ENCODE data around the gene HMGCS2.

The HMGCS2 gene

DNA sequence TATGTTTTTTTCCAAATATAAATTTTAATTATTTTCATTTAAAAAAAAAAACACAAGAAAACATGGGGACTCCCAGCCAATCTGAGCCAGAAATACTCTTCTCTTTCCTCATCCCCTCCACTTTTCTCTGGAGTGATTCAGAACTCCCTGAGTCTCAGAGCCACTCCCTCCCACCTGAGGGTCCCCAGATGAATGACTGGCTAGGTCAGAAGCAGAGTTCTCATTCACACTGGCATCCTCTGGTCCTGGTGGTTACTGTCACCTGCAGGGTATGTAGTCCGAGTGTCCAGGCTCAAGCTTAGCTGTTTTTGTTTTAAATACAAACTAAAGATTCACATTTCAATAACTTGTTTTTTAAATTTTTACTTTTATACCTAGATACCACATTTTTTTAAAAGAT is 6.3 kb downstream of the HMGCS2 start:
- H3K27ac Mint-ChIP-seq, result no peak overlapping the region
- peaks cover 7 to 10% of the 10 kb centered on the region in 2 donors for H3K27me3 Mint-ChIP-seq
- no peaks in the 10 kb centered on the region for H3K9me3 Mint-ChIP-seq
- H3K4me3 Mint-ChIP-seq, result no peak overlapping the region
- ATAC-seq (replicated peaks) (no peak), DNase-seq (no peak)
- no peaks in the 10 kb centered on the region for H3K4me1 Mint-ChIP-seq
- no peaks in the 10 kb centered on the region for H3K36me3 Mint-ChIP-seq

- no peak for DNase-seq
- H3K27ac Mint-ChIP-seq, result no peak overlapping the region
These were observed 10.1 kb downstream of the HMGCS2 start for GRCh38 chr1:119758584-119758983.

DNA sequence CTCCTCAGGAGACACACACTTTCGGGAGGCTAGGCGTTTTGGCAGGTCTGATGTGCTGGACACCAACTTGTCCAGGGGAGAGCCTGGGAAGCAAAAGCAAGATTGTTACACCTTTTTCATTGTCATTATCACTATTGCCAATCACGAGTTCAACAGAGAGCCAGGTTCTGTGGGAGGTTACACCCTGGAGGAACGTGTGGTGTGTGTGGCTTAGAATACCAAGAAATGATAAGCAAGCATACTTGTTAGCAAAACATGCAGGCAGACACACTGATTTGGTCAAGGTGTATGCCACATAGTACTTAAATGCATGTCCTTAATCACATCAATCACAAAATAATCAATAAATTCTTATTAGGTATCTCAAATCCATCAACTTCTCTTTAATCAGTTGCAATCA is 16.1 kb downstream of the HMGCS2 start:
- no peaks in the 10 kb centered on the region for H3K9me3 Mint-ChIP-seq
- peaks cover 0 to 8% of the 10 kb centered on the region in 2 donors for H3K27me3 Mint-ChIP-seq
- no peak overlapping the region for H3K27ac Mint-ChIP-seq
- no peaks in the 10 kb centered on the region for H3K36me3 Mint-ChIP-seq
- ATAC-seq (replicated peaks) (no peak), DNase-seq (no peak)
- no peak overlapping the region for H3K4me3 Mint-ChIP-seq
- H3K4me1 Mint-ChIP-seq, result no peaks in the 10 kb centered on the region

More at GRCh38 chr1:119758584-119758983, 10.1 kb downstream of the HMGCS2 start:
- Mint-ChIP-seq H3K4me1 (no peaks in the 10 kb centered on the region), H3K36me3 (no peaks in the 10 kb centered on the region), H3K4me3 (no peak overlapping the region), H3K9me3 (no peaks in the 10 kb centered on the region), H3K27me3 (peaks cover 4 to 8% of the 10 kb centered on the region in 2 donors)
- no peak for ATAC-seq (replicated peaks)

GRCh38 chr1:119748040-119748439 is 20.7 kb downstream of the HMGCS2 start:
- ATAC-seq (replicated peaks) (no peak), DNase-seq (no peak)
- Mint-ChIP-seq H3K36me3 (no peaks in the 10 kb centered on the region), H3K4me1 (peaks cover 4 to 8% of the 10 kb centered on the region in 2 donors), H3K9me3 (no peaks in the 10 kb centered on the region), H3K27me3 (no peaks in the 10 kb centered on the region), H3K27ac (no peak overlapping the region), H3K4me3 (no peak overlapping the region)

DNA sequence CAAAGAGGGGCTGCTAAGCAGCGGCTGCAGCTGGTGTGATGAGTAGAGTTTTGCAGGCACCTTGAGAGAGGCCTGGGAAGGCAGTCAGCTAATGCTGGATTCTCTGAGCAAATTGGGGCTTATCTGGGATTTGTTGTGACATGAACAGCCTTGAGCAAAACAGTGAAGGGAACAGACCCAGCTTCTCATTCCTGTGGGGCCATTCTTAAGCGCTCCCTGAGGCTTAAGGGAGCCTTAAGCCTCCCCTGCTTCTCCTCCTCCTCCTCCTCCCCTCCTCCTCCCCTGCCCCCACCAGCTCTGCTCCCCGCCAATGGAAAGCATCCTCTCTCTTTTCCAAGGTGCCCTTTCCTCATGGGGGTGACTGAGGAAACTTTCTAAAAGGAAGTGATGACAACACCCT is 21.3 kb downstream of the HMGCS2 start:
- no peaks in the 10 kb centered on the region for H3K27me3 Mint-ChIP-seq
- no peaks in the 10 kb centered on the region for H3K9me3 Mint-ChIP-seq
- peaks cover 4 to 8% of the 10 kb centered on the region in 2 donors for H3K4me1 Mint-ChIP-seq
- ATAC-seq (replicated peaks), result no peak
- no peak for DNase-seq
- H3K4me3 Mint-ChIP-seq, result no peak overlapping the region
- peaks cover 0 to 1% of the 10 kb centered on the region in 2 donors for H3K36me3 Mint-ChIP-seq
- no peak overlapping the region for H3K27ac Mint-ChIP-seq

DNA sequence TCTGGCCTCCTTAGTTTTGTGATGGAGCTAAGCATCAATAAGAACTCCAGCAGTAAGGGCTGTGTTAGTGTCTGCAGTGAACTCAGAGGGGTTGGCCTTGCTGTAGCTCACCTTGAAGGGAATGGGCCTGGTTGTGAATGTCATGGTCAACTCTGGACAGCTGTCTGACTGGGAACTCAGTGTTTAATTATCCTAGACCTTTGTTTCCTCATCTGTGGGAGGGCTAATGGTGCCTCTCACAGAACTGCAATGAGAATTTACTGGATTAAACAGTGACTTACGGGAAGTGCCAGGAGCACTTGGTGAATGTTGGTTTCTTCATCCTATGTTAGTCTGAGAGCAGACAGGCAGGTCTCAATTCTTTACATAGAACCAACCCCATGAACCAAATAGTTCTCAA is 23.7 kb downstream of the HMGCS2 start:
- ATAC-seq (replicated peaks), result no peak
- no peak overlapping the region for H3K27ac Mint-ChIP-seq
- peaks cover 4 to 8% of the 10 kb centered on the region in 2 donors for H3K4me1 Mint-ChIP-seq
- H3K27me3 Mint-ChIP-seq, result no peaks in the 10 kb centered on the region
- H3K36me3 Mint-ChIP-seq, result peaks cover 0 to 2% of the 10 kb centered on the region in 2 donors
- no peak overlapping the region for H3K4me3 Mint-ChIP-seq
- no peak for DNase-seq
- H3K9me3 Mint-ChIP-seq, result no peaks in the 10 kb centered on the region

- no peaks in the 10 kb centered on the region for H3K9me3 Mint-ChIP-seq
- peaks cover 4 to 8% of the 10 kb centered on the region in 2 donors for H3K4me1 Mint-ChIP-seq
- no peak overlapping the region for H3K27ac Mint-ChIP-seq
- ATAC-seq (replicated peaks) (peak in 1 of 2 donors; percentile 2), DNase-seq (no peak)
- no peaks in the 10 kb centered on the region for H3K27me3 Mint-ChIP-seq
- peaks cover 0 to 2% of the 10 kb centered on the region in 2 donors for H3K36me3 Mint-ChIP-seq
- no peak overlapping the region for H3K4me3 Mint-ChIP-seq
These were observed 24.1 kb downstream of the HMGCS2 start for GRCh38 chr1:119744598-119744942.

DNA sequence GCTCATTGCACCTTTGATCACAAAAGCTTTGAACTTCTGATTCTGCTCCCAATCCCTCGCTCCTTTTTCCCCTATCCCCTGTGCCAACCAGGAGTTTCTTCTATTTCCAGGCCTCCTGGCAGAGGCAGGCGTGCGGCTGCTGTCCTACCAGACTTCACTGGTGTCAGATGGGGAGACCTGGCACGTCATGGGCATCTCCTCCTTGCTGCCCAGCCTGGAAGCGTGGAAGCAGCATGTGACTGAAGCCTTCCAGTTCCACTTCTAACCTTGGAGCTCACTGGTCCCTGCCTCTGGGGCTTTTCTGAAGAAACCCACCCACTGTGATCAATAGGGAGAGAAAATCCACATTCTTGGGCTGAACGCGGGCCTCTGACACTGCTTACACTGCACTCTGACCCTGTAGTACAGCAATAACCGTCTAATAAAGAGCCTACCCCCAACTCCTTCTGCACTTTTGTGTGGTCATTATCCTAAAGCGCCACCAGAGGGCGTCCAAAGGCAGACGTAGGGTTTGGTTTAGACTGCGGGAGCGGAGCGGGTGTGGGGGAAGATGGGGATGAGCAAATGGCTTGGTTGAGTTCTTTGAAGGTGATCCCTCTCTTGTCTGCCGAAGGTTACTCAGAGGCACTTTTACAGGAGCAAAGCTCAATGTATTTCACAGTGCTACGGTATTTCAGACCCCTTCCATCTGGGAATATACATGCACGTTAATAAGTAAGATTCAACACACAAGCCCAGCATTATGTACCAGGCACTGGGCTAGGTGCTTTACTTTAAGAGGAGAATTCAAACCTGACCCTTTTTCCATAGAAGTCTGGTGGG is 24.7 kb downstream of the HMGCS2 start:
- Mint-ChIP-seq H3K4me1 (peaks cover 4 to 8% of the 10 kb centered on the region in 2 donors), H3K27me3 (no peaks in the 10 kb centered on the region), H3K36me3 (peaks cover 0 to 2% of the 10 kb centered on the region in 2 donors), H3K27ac (no peak overlapping the region), H3K4me3 (no peak overlapping the region), H3K9me3 (no peaks in the 10 kb centered on the region)
- peak; percentile 24 for DNase-seq
- ATAC-seq (replicated peaks), result peak; percentile 81 to 84

DNA sequence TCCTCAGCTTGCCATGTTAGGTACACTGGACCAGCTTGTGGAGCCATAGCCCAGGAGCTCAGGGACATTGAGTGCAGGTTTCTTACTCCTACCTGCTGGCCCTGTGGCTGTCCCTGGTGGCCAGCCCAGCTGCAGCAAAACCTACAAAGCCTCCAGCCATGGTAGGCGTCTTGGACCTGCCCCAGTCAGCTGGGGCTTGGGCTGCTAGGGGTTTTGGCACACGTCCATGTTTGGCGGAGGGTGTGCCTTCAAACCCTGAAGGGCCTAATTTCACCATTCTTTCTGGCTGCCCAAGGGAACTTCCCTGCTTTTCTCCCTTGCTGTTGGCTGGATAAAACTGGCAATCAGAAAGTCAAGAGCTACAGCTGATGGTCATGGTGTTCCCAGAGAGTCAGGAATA is 25.4 kb downstream of the HMGCS2 start:
- ATAC-seq (replicated peaks), result no peak
- H3K27me3 Mint-ChIP-seq, result no peaks in the 10 kb centered on the region
- H3K36me3 Mint-ChIP-seq, result peaks cover 0 to 2% of the 10 kb centered on the region in 2 donors
- DNase-seq, result no peak
- H3K9me3 Mint-ChIP-seq, result no peaks in the 10 kb centered on the region
- peaks cover 4 to 8% of the 10 kb centered on the region in 2 donors for H3K4me1 Mint-ChIP-seq
- no peak overlapping the region for H3K27ac Mint-ChIP-seq
- no peak overlapping the region for H3K4me3 Mint-ChIP-seq

GRCh38 chr1:119742677-119743076 is 26.0 kb downstream of the HMGCS2 start:
- no peak overlapping the region for H3K27ac Mint-ChIP-seq
- no peaks in the 10 kb centered on the region for H3K27me3 Mint-ChIP-seq
- no peak overlapping the region for H3K4me3 Mint-ChIP-seq

GRCh38 chr1:119742202-119742601 is 26.5 kb downstream of the HMGCS2 start:
- DNase-seq (no peak), ATAC-seq (replicated peaks) (no peak)
- no peaks in the 10 kb centered on the region for H3K27me3 Mint-ChIP-seq
- no peak overlapping the region for H3K27ac Mint-ChIP-seq
- H3K9me3 Mint-ChIP-seq, result no peaks in the 10 kb centered on the region
- H3K36me3 Mint-ChIP-seq, result peaks cover 0 to 2% of the 10 kb centered on the region in 2 donors
- H3K4me3 Mint-ChIP-seq, result no peak overlapping the region
- H3K4me1 Mint-ChIP-seq, result peaks cover 8 to 9% of the 10 kb centered on the region in 2 donors

More at GRCh38 chr1:119742677-119743076, 26.0 kb downstream of the HMGCS2 start:
- H3K4me1 Mint-ChIP-seq, result peaks cover 7 to 8% of the 10 kb centered on the region in 2 donors
- DNase-seq, result no peak
- no peak for ATAC-seq (replicated peaks)
- H3K36me3 Mint-ChIP-seq, result peaks cover 0 to 2% of the 10 kb centered on the region in 2 donors
- H3K9me3 Mint-ChIP-seq, result no peaks in the 10 kb centered on the region

DNA sequence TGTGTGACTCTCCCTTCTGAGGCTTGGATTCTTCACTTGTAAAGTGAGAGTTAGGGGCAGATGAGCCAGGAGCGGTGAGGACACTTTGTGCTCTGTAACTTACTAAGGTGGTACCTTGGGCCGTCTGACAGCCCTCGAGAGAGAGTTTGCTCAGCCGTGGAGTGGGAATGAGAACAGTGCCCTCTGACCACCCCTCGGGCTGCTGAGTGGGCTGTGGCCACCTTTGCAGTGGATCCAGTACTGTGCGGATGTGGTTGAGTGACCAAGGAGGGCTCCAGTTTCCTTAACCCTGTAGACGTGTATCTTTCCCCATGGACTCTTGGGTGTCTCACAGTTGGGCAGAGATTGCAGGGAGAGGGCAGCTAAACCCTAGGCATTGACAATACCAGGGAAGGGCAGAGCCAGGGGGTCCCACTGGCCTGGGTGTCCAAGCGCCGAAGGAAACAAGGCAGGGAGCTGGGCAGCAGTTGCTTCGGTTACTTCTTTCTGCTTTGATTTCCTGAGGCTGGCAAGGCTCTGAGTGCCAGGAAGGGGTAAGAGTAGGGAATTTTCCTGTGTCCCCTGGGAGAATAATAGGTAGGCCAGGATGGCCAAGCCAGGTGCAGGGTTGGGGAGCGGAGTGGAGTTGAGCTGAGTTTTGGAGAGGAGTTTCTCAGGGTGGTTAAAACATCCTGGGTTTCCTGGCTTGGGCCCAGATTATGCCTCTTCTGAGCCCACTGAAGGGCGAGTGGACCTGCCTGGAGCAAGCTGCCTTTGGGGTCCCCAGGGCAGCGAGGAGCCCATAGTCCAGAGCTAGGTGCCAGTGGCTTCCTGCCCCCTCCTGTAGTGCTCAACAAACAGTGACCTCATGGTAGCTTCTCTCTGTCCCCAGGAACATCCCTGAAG is 27.6 kb downstream of the HMGCS2 start:
- ATAC-seq (replicated peaks) (no peak), DNase-seq (no peak)
- H3K4me1 Mint-ChIP-seq, result peaks cover 8 to 9% of the 10 kb centered on the region in 2 donors
- H3K27ac Mint-ChIP-seq, result peak overlapping the region; percentile 4
- no peak overlapping the region for H3K4me3 Mint-ChIP-seq
- H3K9me3 Mint-ChIP-seq, result no peaks in the 10 kb centered on the region
- no peaks in the 10 kb centered on the region for H3K27me3 Mint-ChIP-seq
- H3K36me3 Mint-ChIP-seq, result peaks cover 2 to 3% of the 10 kb centered on the region in 2 donors

- Mint-ChIP-seq H3K27me3 (no peaks in the 10 kb centered on the region), H3K9me3 (no peaks in the 10 kb centered on the region), H3K27ac (no peak overlapping the region), H3K4me3 (no peak overlapping the region), H3K36me3 (peaks cover 2 to 7% of the 10 kb centered on the region in 2 donors), H3K4me1 (peaks cover 4 to 8% of the 10 kb centered on the region in 2 donors)
- ATAC-seq (replicated peaks) (no peak), DNase-seq (no peak)
These were observed 28.4 kb downstream of the HMGCS2 start for GRCh38 chr1:119740261-119740660.

DNA sequence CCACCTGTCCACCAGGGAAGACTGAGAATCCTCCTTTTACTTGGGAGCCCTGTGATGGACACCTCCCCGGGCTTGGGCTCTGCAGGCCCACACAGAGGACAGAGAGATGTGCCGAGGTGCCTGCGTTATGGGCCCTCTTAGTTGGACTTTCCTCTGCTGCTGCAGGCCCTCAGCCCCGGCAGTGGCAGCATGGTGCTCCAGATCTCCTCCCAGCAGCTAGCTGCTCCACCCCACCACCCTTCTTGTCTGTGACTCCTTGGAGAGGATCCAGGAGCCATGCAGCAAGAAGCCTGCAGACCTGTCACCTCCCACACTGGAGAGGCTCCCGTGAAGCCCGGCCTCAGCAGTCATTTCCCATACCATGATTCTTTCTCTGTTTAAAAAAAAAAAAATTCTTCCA is 29.6 kb downstream of the HMGCS2 start:
- Mint-ChIP-seq H3K4me1 (peaks cover 3 to 4% of the 10 kb centered on the region in 2 donors), H3K9me3 (no peaks in the 10 kb centered on the region), H3K36me3 (peaks cover 6 to 15% of the 10 kb centered on the region in 2 donors), H3K4me3 (no peak overlapping the region), H3K27ac (no peak overlapping the region), H3K27me3 (no peaks in the 10 kb centered on the region)
- ATAC-seq (replicated peaks), result no peak
- DNase-seq, result no peak

Data from stimulated activated naive B cell treated with anti-CD40 and anti-IgM and Interleukin-4, amounts not matched to agents 10 μg/mL and 1 μg/mL and 100 μg/mL, for 72 hours (primary cell).